Stimulated activated naive B cell treated with anti-CD40 and anti-IgM and Interleukin-4, amounts not matched to agents 10 μg/mL and 1 μg/mL and 100 μg/mL, for 72 hours (primary cell): Measurements from ENCODE around the gene TRHDE.

Experiments
- ATAC-seq, 2 donors: fragments of 150-1000 bp; cut with Tn5 transposase; replicated peaks; 2 replicates each; pipeline ENCODE4 v1.10.0; 2021; ENCODE audit warnings: moderate library complexity in 1 of 2
- DNase-seq: peaks from one replicate; pipeline ENCODE4 v3.0.0; 2021
- H3K27ac Mint-ChIP-seq: one replicate; pipeline ENCODE4 v1.8.0; 2022; ENCODE audit warnings: mild to moderate bottlenecking, mixed read lengths
- H3K27me3 Mint-ChIP-seq, 2 donors: one replicate each; pipeline ENCODE4 v1.8.0; 2022; ENCODE audit warnings: mixed read lengths in 2 of 2
- H3K36me3 Mint-ChIP-seq, 2 donors: one replicate each; pipeline ENCODE4 v1.8.0; 2022; ENCODE audit warnings: mixed read lengths in 2 of 2, mild to moderate bottlenecking in 1 of 2
- H3K4me1 Mint-ChIP-seq, 2 donors: one replicate each; pipeline ENCODE4 v1.8.0; 2022; ENCODE audit warnings: mixed read lengths in 2 of 2, mild to moderate bottlenecking in 1 of 2
- H3K4me3 Mint-ChIP-seq, 2 donors: one replicate each; pipeline ENCODE4 v1.8.0; 2022; ENCODE audit warnings: mild to moderate bottlenecking in 2 of 2, mixed read lengths in 2 of 2, moderate library complexity in 1 of 2
- H3K9me3 Mint-ChIP-seq, 2 donors: one replicate each; pipeline ENCODE4 v1.8.0; 2022; ENCODE audit warnings: mixed read lengths in 2 of 2, mild to moderate bottlenecking in 1 of 2

TRHDE gene

GRCh38 chr12:72369423-72369959 is 97.3 kb downstream of the TRHDE start:
- no peaks in the 10 kb centered on the region for H3K36me3 Mint-ChIP-seq
- H3K9me3 Mint-ChIP-seq = no peaks in the 10 kb centered on the region
- DNase-seq (no peak), ATAC-seq (no peak)
- H3K27ac Mint-ChIP-seq = no peak overlapping the region
- no peaks in the 10 kb centered on the region for H3K27me3 Mint-ChIP-seq
- no peak overlapping the region for H3K4me3 Mint-ChIP-seq
- H3K4me1 Mint-ChIP-seq = no peaks in the 10 kb centered on the region

- no peak overlapping the region for H3K4me3 Mint-ChIP-seq
- no peak for ATAC-seq
- no peaks in the 10 kb centered on the region for H3K36me3 Mint-ChIP-seq
- DNase-seq = no peak
- H3K4me1 Mint-ChIP-seq = no peaks in the 10 kb centered on the region
- H3K27me3 Mint-ChIP-seq = no peaks in the 10 kb centered on the region
- peaks cover 8 to 10% of the 10 kb centered on the region in 2 donors for H3K9me3 Mint-ChIP-seq
- no peak overlapping the region for H3K27ac Mint-ChIP-seq
Measured at GRCh38 chr12:72380441-72380840, 108.3 kb downstream of the TRHDE start.

GRCh38 chr12:72388322-72388721 is 116.2 kb downstream of the TRHDE start:
- DNase-seq = no peak
- H3K27ac Mint-ChIP-seq = no peak overlapping the region

DNA sequence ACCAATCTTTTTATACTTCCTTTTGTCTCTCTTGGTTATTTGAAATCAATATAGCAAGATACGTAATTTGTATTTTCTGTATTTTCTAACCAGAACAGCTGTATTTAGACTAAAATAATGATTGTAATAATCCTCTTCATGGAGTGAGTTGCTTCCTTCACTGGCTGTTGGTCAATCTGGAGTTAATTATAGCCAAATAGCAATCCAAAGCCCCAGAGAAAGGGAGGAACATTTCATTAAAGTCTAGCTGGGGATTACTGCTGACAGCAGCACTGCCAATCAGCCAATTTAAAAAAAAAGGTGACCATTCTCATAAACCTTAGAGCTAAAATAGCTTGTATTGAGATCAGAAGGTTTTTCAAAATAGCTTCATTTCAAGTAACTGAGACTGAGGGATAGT is 118.0 kb downstream of the TRHDE start:
- Mint-ChIP-seq H3K27ac (no peak overlapping the region), H3K27me3 (no peaks in the 10 kb centered on the region), H3K4me1 (no peaks in the 10 kb centered on the region), H3K9me3 (peaks cover 4 to 5% of the 10 kb centered on the region in 2 donors), H3K36me3 (no peaks in the 10 kb centered on the region), H3K4me3 (no peak overlapping the region)
- DNase-seq = no peak
- ATAC-seq = no peak

More at GRCh38 chr12:72388322-72388721, 116.2 kb downstream of the TRHDE start:
- H3K36me3 Mint-ChIP-seq = no peaks in the 10 kb centered on the region
- ATAC-seq = no peak
- H3K4me3 Mint-ChIP-seq = no peak overlapping the region
- H3K4me1 Mint-ChIP-seq = no peaks in the 10 kb centered on the region
- H3K9me3 Mint-ChIP-seq = peaks cover 4 to 5% of the 10 kb centered on the region in 2 donors
- no peaks in the 10 kb centered on the region for H3K27me3 Mint-ChIP-seq

GRCh38 chr12:72406111-72406510 is 133.9 kb downstream of the TRHDE start:
- H3K36me3 Mint-ChIP-seq = no peaks in the 10 kb centered on the region
- no peak for DNase-seq
- H3K4me3 Mint-ChIP-seq = no peak overlapping the region

GRCh38 chr12:72432037-72432604 is 160.0 kb downstream of the TRHDE start:
- Mint-ChIP-seq H3K4me1 (no peaks in the 10 kb centered on the region), H3K27me3 (no peaks in the 10 kb centered on the region), H3K9me3 (peaks cover 0 to 3% of the 10 kb centered on the region in 2 donors), H3K4me3 (no peak overlapping the region), H3K36me3 (no peaks in the 10 kb centered on the region), H3K27ac (no peak overlapping the region)
- ATAC-seq (no peak), DNase-seq (no peak)

More at GRCh38 chr12:72406111-72406510, 133.9 kb downstream of the TRHDE start:
- ATAC-seq = no peak
- Mint-ChIP-seq H3K9me3 (peaks cover 0 to 3% of the 10 kb centered on the region in 2 donors), H3K27me3 (no peaks in the 10 kb centered on the region), H3K4me1 (no peaks in the 10 kb centered on the region), H3K27ac (no peak overlapping the region)

DNA sequence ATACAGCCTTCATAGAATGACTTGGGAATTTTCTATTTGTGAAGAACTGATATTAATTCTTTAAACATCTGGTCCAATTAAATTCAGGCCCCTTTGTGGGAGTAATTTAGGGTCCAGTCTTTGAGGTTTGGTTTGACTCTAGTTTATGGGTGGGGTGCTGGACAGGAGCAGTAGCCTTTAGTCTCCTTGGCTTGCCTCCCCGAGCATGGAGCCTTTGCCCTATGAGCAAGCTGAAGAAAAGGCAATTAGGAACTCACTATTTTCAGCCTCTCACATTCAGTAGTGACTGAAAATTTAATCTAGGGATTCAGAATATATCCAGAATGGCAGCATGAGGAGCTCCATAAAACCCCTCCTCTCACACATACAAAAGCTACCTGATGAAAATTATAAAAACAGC is 161.1 kb downstream of the TRHDE start:
- H3K27me3 Mint-ChIP-seq = no peaks in the 10 kb centered on the region
- H3K36me3 Mint-ChIP-seq = no peaks in the 10 kb centered on the region
- H3K9me3 Mint-ChIP-seq = peaks cover 0 to 3% of the 10 kb centered on the region in 2 donors
- no peaks in the 10 kb centered on the region for H3K4me1 Mint-ChIP-seq
- DNase-seq (no peak), ATAC-seq (no peak)
- no peak overlapping the region for H3K27ac Mint-ChIP-seq
- no peak overlapping the region for H3K4me3 Mint-ChIP-seq

GRCh38 chr12:72434999-72435398 is 162.8 kb downstream of the TRHDE start:
- no peaks in the 10 kb centered on the region for H3K4me1 Mint-ChIP-seq
- H3K27me3 Mint-ChIP-seq = no peaks in the 10 kb centered on the region
- no peak for ATAC-seq
- no peak for DNase-seq
- no peak overlapping the region for H3K27ac Mint-ChIP-seq
- no peak overlapping the region for H3K4me3 Mint-ChIP-seq
- peaks cover 4 to 5% of the 10 kb centered on the region in 2 donors for H3K9me3 Mint-ChIP-seq
- no peaks in the 10 kb centered on the region for H3K36me3 Mint-ChIP-seq

- Mint-ChIP-seq H3K9me3 (peaks cover 4 to 8% of the 10 kb centered on the region in 2 donors), H3K27me3 (no peaks in the 10 kb centered on the region), H3K36me3 (no peaks in the 10 kb centered on the region), H3K27ac (no peak overlapping the region), H3K4me3 (no peak overlapping the region), H3K4me1 (no peaks in the 10 kb centered on the region)
- no peak for ATAC-seq
- no peak for DNase-seq
Measured at GRCh38 chr12:72442217-72442616, 170.0 kb downstream of the TRHDE start.

DNA sequence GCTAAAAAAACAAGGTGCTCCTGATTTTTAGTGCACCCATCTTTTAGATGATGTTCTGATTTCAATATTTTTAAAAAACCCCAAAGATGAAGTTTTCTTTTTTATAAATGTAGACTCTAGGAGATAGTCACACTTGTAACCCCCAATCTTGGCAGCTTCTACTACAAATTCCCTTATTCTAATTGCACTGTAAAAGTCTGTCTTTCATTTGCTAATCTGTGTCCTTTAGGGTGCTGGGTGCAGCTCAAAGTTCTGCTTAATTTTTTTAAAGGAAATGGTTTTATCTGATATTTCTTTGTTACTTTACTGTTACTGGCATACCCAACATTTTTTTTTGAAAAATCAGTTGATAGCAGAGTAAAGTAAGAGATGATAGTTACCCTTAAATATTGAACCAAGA is 172.0 kb downstream of the TRHDE start:
- no peaks in the 10 kb centered on the region for H3K36me3 Mint-ChIP-seq
- H3K4me3 Mint-ChIP-seq = no peak overlapping the region
- no peaks in the 10 kb centered on the region for H3K4me1 Mint-ChIP-seq
- H3K27ac Mint-ChIP-seq = no peak overlapping the region
- H3K9me3 Mint-ChIP-seq = peaks cover 0 to 4% of the 10 kb centered on the region in 2 donors
- ATAC-seq (no peak), DNase-seq (no peak)
- H3K27me3 Mint-ChIP-seq = no peaks in the 10 kb centered on the region

DNA sequence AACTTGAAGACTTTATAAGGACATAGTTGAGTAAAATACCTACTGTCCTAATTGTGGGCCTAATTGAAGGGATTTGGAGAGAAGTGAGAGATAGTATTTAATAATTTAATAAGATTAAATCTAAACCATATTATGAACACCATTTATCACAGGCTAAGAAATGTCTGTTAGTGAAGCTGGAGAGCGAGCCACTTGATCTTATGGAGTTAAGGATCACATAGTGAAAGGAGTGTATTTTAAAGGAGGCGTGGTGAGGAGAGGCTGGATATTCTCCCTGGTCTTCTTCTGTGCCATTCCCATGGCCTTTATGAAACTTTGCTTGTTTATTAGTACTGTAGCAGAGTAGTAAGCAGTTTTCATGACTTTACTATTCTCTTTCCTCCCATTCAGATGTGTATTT is 172.4 kb downstream of the TRHDE start:
- Mint-ChIP-seq H3K9me3 (peaks cover 0 to 3% of the 10 kb centered on the region in 2 donors), H3K27ac (no peak overlapping the region), H3K4me3 (no peak overlapping the region), H3K4me1 (no peaks in the 10 kb centered on the region), H3K27me3 (no peaks in the 10 kb centered on the region), H3K36me3 (no peaks in the 10 kb centered on the region)
- no peak for ATAC-seq
- DNase-seq = no peak

DNA sequence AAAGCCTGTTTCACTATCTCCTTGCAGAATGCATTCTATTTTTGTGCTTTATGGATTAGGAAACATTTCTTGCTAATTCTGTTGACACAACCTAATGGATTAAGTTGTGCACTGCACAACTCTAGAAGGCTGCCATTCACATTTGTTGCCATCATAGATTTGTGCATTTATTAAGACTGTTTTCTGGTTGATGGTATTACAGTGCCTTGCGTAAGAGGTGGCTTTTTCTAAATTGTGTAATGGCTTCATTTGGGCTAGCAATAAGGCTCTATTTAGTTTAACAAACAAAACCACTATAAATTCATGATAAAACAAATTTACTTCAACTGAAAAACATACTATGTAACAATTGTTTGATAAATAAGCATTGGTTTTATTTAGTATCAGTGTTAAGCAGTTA is 175.9 kb downstream of the TRHDE start:
- no peaks in the 10 kb centered on the region for H3K27me3 Mint-ChIP-seq
- H3K4me3 Mint-ChIP-seq = no peak overlapping the region
- DNase-seq = no peak
- peaks cover 0 to 4% of the 10 kb centered on the region in 2 donors for H3K9me3 Mint-ChIP-seq
- no peaks in the 10 kb centered on the region for H3K36me3 Mint-ChIP-seq
- no peak for ATAC-seq
- no peak overlapping the region for H3K27ac Mint-ChIP-seq
- H3K4me1 Mint-ChIP-seq = no peaks in the 10 kb centered on the region

DNA sequence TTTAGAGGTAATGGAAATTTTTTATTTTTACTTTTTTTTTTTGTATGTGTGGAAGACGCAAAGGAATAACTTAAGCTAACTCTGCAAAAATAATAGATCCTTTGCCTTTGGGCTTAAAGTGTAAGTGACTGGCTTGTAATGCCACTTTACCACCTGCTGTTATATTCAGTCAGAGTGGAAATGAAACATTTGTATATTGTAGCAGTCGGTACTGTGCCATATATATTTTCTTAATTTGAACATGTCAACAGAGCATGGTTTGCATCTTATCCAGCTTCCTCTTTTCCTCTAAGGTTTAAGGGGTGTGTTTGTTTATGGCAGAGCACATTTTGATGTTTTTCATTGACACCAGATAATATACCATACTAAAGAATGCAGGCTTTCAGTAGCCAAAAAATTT is 176.6 kb downstream of the TRHDE start:
- DNase-seq (no peak), ATAC-seq (no peak)
- Mint-ChIP-seq H3K36me3 (no peaks in the 10 kb centered on the region), H3K27ac (no peak overlapping the region), H3K27me3 (no peaks in the 10 kb centered on the region), H3K4me3 (no peak overlapping the region), H3K9me3 (peaks cover 0 to 5% of the 10 kb centered on the region in 2 donors), H3K4me1 (no peaks in the 10 kb centered on the region)

- no peak for DNase-seq
- H3K4me3 Mint-ChIP-seq = no peak overlapping the region
- no peak for ATAC-seq
- H3K27ac Mint-ChIP-seq = no peak overlapping the region
- H3K36me3 Mint-ChIP-seq = no peaks in the 10 kb centered on the region
- peaks cover 0 to 5% of the 10 kb centered on the region in 2 donors for H3K9me3 Mint-ChIP-seq
- no peaks in the 10 kb centered on the region for H3K27me3 Mint-ChIP-seq
- H3K4me1 Mint-ChIP-seq = no peaks in the 10 kb centered on the region
Measured at GRCh38 chr12:72453066-72453465, 180.9 kb downstream of the TRHDE start.

DNA sequence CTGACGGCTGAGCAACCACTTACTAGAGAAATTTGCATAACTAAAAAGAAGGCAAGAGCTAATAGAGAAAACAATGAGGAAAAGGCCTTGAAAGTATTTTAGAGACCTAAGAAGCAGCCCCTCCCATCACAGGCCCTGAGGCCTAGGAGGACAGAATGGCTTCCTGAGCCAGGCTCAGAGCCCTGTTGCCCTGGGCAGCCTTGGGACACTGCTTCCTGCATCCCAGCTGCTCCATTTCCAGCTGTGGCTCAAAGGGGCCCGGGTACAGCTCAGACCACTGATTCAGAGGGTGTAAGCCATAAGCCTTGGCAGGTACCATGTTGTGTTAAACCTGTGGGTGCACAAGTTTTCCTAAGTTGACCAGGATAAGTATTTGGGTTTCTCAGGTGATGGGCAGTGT is 181.4 kb downstream of the TRHDE start:
- H3K4me1 Mint-ChIP-seq = no peaks in the 10 kb centered on the region
- no peak overlapping the region for H3K27ac Mint-ChIP-seq
- ATAC-seq (no peak), DNase-seq (no peak)
- peaks cover 0 to 5% of the 10 kb centered on the region in 2 donors for H3K9me3 Mint-ChIP-seq
- no peak overlapping the region for H3K4me3 Mint-ChIP-seq
- H3K36me3 Mint-ChIP-seq = no peaks in the 10 kb centered on the region
- H3K27me3 Mint-ChIP-seq = no peaks in the 10 kb centered on the region
